GM19023 (cell line): ENCODE data around the gene SLU7.
"Not testable (repeated sequence)": the region's sequence is repeated elsewhere in the genome, so short reads cannot be mapped to it uniquely, and the experiment has no call there.

Source experiments
- ATAC-seq: cut with Tn5 transposase; IDR thresholded peaks from one replicate; pipeline ENCODE4 v1.9.1; 2021; ENCODE audit warnings: mild to moderate bottlenecking, moderate library complexity; ENCODE audit not compliant: unreplicated experiment

Gene SLU7

DNA sequence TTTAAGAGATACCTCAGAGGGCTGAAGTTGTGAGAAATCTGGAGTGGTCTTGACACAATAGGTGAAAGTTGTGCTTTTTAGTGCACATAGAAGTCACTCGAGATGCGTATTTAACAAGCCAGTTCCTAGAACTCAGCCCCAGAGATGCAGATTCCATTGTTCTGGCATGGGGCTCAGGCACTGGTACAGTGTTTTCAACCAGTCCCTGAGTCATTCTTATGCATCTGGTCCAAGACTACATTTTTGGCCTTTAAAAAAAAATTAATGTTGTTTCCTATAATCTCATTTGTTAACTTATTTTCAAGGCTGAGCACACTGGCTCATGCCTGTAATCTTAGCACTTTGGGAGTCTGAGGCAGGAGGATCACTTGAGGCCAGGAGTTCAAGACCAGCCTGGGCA, 32.4 kb upstream of the SLU7 start:
- ATAC-seq, result no peak

DNA sequence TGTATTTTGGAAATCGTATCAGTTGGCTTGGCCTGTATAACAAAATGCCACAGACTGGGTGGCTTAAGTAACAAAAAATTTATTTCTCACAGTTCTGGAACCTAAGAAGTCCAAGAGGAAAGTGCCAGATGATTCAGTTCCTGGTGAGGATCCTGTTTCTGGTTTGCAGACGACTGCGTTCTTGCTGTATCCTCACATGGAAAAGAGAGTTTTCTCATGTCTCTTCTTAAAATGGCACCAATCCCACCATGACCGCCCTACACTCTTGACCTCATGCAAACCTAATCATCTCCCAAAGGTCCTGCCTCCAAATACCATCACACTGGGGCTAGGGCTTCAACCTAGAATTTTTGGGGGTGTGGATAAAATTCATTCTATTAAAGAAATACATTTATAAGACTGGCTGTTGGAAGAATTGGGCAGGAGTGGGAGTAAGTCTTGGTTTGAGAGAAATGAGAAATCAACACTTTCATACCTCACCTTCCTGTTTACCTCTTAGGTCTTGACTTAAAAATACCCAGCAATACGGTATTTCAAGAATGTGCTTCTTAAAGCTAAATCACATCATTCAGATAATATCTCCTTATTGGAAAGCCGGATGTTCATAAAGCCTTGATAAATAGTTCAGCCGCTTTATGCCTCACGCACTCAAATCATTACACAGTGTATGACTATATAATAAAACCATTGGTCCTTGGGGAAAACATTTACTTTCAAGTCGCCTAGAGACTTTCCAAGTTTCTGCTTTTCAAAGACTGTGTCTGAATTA, 31.5 kb upstream of the SLU7 start:
- no peak for ATAC-seq

DNA sequence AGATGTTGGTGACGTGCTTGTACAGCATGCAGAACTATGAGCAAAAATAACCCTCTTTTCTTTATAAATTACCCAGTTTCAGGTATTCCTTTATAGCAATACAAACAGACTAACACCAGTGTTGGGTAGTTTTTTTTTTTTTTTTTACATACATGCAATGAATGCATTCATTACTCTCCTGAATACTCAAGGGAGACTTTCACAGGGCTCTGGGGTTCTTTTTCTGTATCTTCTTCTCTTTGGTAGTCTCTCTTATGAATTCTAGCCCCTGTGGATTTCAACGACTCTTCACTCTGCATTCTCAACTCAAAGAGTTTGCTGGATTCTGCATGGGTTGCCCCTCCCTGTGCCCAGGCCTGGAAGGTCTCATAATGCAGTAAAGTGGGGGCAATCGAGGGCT, 30.6 kb upstream of the SLU7 start:
- ATAC-seq, result no peak

DNA sequence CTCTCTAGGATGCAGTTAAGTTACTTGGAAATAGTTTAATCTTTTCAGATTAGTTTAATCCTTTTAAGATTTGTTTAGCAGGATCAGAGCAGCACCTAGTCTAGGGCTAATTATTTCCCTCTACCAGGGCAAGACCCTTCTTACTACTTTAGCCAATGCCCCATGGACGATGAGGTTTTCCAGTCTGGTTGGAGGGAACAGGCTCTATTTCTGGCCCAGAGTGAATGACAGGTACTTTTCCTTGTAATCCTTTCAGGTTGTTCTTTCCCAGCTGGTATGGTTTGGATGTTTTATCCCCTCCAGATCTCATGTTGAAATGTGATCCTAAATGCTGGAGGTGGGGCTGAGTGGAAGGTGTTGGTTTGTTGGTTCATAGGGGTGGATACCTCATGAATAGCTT, 30.0 kb upstream of the SLU7 start:
- no peak for ATAC-seq

GRCh38 chr5:160445751-160446150, 26.9 kb upstream of the SLU7 start:
- no peak for ATAC-seq

DNA sequence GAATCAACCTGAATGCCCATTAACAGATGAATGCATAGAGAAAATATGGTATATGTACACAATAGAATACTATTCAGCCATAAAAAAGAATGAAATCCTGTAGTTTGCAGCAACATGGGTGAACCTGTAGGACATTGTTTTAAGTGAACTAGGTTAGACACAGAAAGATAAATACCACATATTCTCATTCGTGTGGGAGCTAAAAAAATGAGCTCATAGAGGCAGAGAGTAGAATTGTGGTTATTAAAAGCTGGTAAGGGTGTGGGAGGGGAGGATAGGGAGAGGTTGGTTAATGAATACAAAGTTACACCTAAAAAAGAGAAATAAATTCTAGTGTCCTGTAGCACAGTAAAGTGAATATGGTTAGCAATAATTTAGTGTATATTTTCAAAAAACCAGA, 26.3 kb upstream of the SLU7 start:
- ATAC-seq, result no peak

GRCh38 chr5:160444407-160444806, 25.5 kb upstream of the SLU7 start:
- no peak for ATAC-seq

DNA sequence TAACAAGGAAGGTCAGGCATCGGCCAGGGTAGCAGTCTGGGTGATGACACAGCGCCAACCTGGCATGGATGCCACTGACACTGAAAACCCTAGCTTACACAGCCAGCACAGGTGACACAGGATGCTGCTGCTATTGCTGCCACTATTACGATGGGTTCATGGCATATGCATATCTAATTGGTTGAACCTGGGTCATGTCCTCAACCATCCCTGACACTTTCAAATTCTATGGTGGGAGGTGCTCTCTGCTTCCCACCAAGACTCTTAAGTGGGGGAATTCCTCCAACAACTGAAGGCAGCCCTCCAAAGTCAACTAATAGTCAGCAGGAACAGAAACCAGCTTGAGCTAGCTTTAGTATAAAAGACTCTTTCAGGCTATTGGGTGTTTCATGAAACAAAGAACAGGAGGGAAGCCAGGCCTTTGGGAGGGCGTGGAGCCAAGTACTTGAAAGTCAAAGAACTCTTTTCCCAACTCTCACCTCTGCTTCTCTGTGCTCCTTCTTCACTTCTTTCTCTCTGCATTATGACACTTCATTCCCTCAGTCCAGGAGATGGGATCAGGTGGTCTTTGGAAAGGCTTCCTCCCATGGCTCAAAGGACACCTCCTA, 24.0 kb upstream of the SLU7 start:
- peak; percentile 10 for ATAC-seq

DNA sequence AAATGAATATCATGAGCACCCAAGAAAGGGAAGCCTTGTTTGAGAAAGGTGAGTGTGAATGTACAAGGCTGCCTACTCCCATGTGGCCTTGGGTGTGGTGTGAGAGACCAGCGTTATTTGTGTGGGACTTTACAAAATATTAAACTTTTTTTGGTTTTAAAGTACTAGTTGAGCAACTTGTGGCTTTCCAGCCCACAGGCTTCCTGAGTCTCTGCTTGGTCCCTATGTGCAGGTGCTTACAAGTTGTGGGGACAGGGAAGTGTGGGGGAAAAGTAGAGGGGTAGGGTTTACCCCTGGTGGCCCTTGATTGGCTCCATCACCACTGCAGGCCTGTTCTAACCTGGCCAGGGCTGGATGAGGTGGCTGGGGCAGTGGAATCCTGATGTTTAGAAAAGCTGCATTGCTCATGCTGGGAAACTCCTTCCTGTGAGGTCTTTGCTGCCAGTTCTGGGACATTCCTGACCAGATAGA, 22.5 kb upstream of the SLU7 start:
- no peak for ATAC-seq

DNA sequence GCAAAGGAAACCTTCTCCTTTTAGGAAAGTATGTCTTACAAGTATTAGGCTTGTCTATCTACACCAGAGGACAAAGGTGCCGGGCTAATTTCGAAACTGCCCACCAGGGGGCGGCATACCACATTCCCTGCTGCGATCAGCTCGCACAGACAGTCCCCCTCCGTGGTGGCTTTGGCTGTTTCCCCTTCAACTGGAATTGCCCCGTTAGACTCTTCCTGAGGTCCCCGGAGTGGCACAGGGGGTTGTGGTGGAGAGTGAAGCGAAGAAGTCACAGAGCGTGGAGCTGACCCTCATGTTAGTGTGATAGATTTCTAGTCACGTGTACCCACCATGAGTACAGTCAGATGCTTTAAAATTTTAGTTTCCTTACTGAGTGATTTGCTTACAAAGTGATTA, 20.3 kb upstream of the SLU7 start:
- peak; percentile 69 for ATAC-seq

DNA sequence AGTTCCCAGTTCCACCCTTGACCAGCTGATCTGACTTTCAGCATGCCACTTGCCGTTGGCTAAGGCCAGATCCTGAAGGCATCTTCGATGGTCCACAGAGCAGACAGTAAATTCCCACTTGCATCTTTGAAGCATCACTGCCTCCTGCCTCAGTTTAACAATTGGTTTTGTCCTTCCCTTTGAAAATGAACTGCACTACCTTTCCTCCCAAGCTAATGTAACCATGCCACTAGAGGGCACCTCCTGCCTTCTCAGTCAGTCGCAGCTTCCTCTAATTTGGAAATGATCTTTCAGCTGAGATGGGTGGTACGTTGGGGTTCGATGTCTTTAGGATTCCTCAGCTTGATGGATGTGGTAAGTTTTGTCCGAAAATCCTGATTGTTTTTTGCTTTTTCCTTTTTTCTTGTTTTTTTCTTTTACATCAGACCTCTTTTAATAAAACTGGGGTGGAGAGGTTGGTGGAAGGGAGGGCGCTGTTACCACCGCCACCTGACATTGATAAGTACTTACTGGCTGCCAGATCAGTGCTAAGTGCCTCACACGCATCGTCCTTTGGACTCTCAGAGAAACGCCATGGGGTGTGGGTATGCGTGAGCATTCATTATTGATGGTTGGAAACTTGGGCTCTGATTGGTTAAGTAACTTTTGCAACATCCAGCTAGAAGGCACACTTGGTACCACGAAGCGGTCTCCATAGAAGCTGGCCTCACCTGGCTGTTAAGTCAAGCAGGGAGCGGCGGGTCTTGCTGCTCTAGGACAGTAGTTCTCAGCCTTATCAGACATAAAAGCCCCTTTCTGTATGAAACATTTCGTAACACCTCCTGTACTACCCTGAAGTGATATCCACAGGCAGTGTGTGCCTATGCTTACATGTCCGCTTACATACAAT, 19.7 kb upstream of the SLU7 start:
- ATAC-seq, result peak; percentile 33

DNA sequence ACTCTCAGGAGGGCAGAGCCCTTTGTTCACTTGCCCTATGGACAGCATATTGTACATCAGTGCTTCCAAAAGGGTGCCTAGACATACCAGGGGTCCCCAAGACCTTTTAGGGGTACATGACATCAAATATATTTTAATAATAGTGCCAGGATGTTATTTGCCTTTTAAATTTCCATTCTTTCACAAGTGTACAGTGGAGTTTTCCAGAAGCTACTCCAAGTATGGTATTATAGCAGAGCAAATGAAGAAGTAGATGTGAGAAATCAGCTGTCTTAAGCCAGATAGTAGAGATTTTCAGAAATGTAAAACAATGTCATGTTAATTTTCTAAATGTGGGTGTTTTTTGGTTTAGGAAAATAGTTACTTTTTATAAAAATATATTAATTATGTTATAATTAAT, 18.4 kb upstream of the SLU7 start:
- ATAC-seq, result no peak

GRCh38 chr5:160436661-160437060, 17.8 kb upstream of the SLU7 start:
- ATAC-seq, result not testable (repeated sequence)

DNA sequence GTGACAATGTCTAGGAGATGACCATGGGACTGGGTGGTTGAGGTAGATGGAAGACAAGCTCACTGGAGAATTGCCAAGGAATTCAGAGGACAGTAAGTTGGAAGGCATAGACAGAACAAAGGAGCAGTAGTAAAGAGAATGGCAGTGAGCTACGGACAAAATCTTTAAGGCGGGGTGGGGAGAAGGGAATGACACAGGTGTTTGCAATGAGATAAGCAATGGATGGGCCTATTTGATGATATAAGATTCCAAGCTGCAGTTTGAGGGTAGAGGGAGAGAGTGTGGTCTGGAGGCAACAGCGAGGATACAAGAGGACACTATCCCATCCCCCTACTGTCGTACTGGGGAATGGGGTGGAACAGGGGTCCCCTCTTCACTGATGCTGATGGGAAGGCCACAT, 17.1 kb upstream of the SLU7 start:
- no peak for ATAC-seq

DNA sequence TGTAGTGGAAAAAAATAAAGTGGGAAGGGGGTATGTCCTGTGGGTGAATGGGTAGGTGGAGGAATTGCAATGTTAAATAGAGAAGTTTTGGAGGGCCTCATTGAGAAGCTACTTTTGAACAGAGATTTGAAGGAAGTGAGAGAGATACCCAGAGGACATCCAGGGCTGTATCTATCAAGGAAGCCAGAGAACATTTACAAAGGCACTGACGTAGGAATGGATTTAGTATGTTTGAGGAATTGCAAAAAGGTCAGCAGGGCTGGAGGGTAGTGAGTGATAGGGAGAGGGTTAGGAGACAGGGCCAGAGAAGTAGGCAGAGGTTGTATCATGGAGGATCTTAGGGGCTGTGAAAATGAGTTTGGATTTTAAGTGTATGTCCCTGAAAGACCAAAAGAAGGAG, 16.7 kb upstream of the SLU7 start:
- no peak for ATAC-seq

DNA sequence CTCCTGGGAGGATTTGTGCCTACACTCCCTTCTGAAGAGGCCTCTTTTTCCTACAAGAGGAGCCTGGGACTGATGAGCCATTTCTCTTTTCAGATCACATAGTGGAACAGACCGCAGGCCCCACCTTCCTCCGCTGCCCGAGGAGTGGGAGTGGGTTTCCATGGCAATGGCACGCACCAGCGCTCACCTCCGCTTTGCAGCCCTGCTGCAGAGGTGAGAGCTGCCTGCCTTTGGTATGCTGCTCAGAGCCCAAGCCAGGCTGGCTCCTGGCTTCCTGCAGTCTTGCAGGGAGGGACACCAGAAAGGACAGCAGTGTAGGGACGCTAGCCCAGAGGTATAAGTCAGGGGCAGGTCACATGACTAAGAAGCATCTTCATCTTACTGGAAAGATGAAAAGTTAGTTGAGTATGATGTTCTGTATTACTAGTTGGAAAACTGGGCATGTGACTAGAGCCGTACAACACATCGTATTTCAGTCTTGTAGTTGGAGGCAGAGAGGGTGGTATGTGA, 15.2 kb upstream of the SLU7 start:
- ATAC-seq, result peak; percentile 82

GRCh38 chr5:160432787-160433186, 13.9 kb upstream of the SLU7 start:
- ATAC-seq, result no peak

GRCh38 chr5:160432196-160432595, 13.3 kb upstream of the SLU7 start:
- no peak for ATAC-seq

DNA sequence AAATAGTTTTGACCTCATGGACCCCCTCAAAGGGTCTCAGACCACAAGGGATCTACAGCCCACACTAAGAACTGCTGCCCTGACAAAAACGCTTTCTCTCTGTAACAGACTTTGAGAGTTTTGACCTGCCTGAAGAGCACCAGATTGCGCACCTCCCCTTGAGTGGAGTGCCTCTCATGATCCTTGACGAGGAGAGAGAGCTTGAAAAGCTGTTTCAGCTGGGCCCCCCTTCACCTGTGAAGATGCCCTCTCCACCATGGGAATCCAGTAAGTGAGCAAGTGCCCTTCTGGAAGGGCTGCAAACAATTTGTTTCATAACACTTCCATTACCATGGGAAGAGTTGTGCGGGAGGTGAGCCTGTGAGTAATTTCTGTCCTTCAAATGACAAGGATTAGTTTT, 8.7 kb upstream of the SLU7 start:
- ATAC-seq, result no peak

GRCh38 chr5:160423099-160423498, 4.2 kb upstream of the SLU7 start:
- ATAC-seq, result no peak

GRCh38 chr5:160421625-160422258, 2.9 kb upstream of the SLU7 start, which contains the start of gene PTTG1:
TSS of gene PTTG1 (plus strand) at chr5:160421855. CDS start at chr5:160422313, 458 bp downstream.
- peak; percentile 66 for ATAC-seq
